BLaER1 treated with 17β-estradiol and CSF1 and Interleukin-3, amounts not matched to agents 10 nM and 100 nM (cell line): ENCODE measurements around the gene SULT1B1.

Experiments used
- H3K27ac ChIP-seq, 11 experiments: shearing (Covaris generic); formaldehyde crosslinking; 2 replicates each; pipeline ENCODE4 v1.8.1; 2022
- H3K27me3 ChIP-seq, 11 experiments: shearing (Covaris generic); formaldehyde crosslinking; 2 replicates each; pipeline ENCODE4 v1.8.1; 2022
- H3K36me3 ChIP-seq, 11 experiments: shearing (Covaris generic); formaldehyde crosslinking; 2 replicates each; pipeline ENCODE4 v1.8.1; 2022
- H3K4me1 ChIP-seq, 10 experiments: shearing (Covaris generic); formaldehyde crosslinking; 2 replicates each; pipeline ENCODE4 v1.8.1; 2022
- H3K4me2 ChIP-seq, 11 experiments: shearing (Covaris generic); formaldehyde crosslinking; 2 replicates each; pipeline ENCODE4 v1.8.1; 2022
- H3K4me3 ChIP-seq, 10 experiments: shearing (Covaris generic); formaldehyde crosslinking; 2 replicates each; pipeline ENCODE4 v1.8.1; 2022
- H3K9ac ChIP-seq, 11 experiments: shearing (Covaris generic); formaldehyde crosslinking; 2 replicates each; pipeline ENCODE4 v1.8.1; 2022
- H3K9me3 ChIP-seq, 11 experiments: shearing (Covaris generic); formaldehyde crosslinking; replicated peaks in 1 of 11; 2 replicates each; pipeline ENCODE4 v1.8.1; 2022
- H4K20me1 ChIP-seq, 11 experiments: shearing (Covaris generic); formaldehyde crosslinking; 2 replicates each; pipeline ENCODE4 v1.8.1; 2022
- Cebpa-rat ChIP-seq, 11 experiments: shearing (Covaris generic); IDR thresholded peaks; 2 replicates each; pipeline ENCODE4 v1.8.1; 2022

Gene SULT1B1

GRCh38 chr4:69717778-69718177, 42.6 kb downstream of the SULT1B1 start:
- TF ChIP-seq Cebpa-rat (IDR thresholded peaks at IDR 0.05): no peak
- H3K27me3 ChIP-seq: no peaks in the 10 kb centered on the region
- H3K9ac ChIP-seq: no peak overlapping the region
- H3K4me3 ChIP-seq: no peak overlapping the region
- peaks cover 0 to 30% (median 0%) of the 10 kb centered on the region in 10 experiments; a peak in 8 of 20 replicates for H3K4me1 ChIP-seq
- no peak overlapping the region for H3K27ac ChIP-seq
- H3K36me3 ChIP-seq: no peaks in the 10 kb centered on the region
- H4K20me1 ChIP-seq: no peaks in the 10 kb centered on the region
- peak overlapping the region in 3 of 11 experiments; percentile 5 to 65 (median 51); a peak in 4 of 22 replicates for H3K4me2 ChIP-seq
- no peaks in the 10 kb centered on the region for H3K9me3 ChIP-seq

GRCh38 chr4:69716654-69717053, 43.8 kb downstream of the SULT1B1 start:
- H3K9me3 ChIP-seq: no peaks in the 10 kb centered on the region
- H3K27ac ChIP-seq: no peak overlapping the region
- H3K4me3 ChIP-seq: no peak overlapping the region
- H3K27me3 ChIP-seq: no peaks in the 10 kb centered on the region
- peaks cover 0 to 30% (median 0%) of the 10 kb centered on the region in 10 experiments; a peak in 8 of 20 replicates for H3K4me1 ChIP-seq
- no peak overlapping the region for H3K9ac ChIP-seq
- no peak for TF ChIP-seq Cebpa-rat (IDR thresholded peaks at IDR 0.05)
- H3K4me2 ChIP-seq: no peak overlapping the region
- no peaks in the 10 kb centered on the region for H4K20me1 ChIP-seq
- no peaks in the 10 kb centered on the region for H3K36me3 ChIP-seq

DNA sequence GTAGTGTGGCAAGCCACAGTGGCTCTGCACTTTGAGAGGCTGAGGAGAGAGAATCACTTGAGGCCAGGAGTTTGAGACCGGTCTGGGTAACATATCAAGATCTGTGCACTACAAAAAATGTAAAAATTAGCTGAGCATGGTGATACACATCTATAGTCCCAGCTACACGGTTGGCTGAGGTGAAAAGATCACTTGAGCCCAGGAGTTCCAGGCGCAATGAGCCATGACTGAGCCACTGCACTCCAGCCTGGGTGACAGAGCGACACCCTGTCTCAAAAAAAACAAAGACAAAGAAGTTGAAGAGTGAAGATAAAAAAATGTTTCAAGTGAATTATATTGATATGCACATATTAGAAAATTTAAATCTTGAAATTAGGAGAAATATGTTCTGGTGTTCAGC, 46.3 kb downstream of the SULT1B1 start:
- Histone ChIP-seq H3K36me3 (no peaks in the 10 kb centered on the region), H3K9me3 (peaks cover 9 to 22% (median 17%) of the 10 kb centered on the region in 11 experiments; a peak in 17 of 22 replicates), H3K4me1 (peaks cover 0 to 22% (median 0%) of the 10 kb centered on the region in 10 experiments; a peak in 8 of 20 replicates), H3K4me3 (no peak overlapping the region), H3K27me3 (no peaks in the 10 kb centered on the region), H3K27ac (no peak overlapping the region), H4K20me1 (no peaks in the 10 kb centered on the region), H3K9ac (no peak overlapping the region), H3K4me2 (no peak overlapping the region)
- no peak for TF ChIP-seq Cebpa-rat (IDR thresholded peaks at IDR 0.05)

DNA sequence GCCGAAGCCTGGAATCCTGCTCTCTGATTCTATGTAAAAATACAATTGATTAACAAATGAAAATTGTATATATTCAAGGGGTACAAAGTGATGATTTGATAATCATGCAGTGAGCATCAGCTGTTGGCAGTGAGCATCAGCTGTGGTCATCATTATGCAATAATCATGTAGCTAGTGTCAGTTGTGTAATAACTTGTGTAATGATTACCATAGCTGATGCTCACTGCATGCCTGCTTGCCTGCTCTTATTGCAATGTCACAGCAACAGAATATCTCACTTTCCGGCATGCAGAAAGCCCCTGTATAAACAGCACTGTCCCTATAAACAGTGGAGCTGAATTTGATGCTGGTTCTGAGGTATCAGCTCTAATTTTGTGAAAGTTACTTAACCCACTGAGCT, 46.8 kb downstream of the SULT1B1 start:
- Histone ChIP-seq H3K27ac (no peak overlapping the region), H3K4me1 (peaks cover 0 to 17% (median 0%) of the 10 kb centered on the region in 10 experiments; a peak in 8 of 20 replicates), H3K4me2 (no peak overlapping the region), H3K9me3 (peaks cover 9 to 22% (median 17%) of the 10 kb centered on the region in 11 experiments; a peak in 17 of 22 replicates), H3K27me3 (no peaks in the 10 kb centered on the region), H4K20me1 (no peaks in the 10 kb centered on the region), H3K9ac (no peak overlapping the region), H3K36me3 (no peaks in the 10 kb centered on the region), H3K4me3 (no peak overlapping the region)
- peak in 4 of 11 experiments; percentile 15 to 62 (median 22); a peak in 3 of 22 replicates for TF ChIP-seq Cebpa-rat (IDR thresholded peaks at IDR 0.05)

DNA sequence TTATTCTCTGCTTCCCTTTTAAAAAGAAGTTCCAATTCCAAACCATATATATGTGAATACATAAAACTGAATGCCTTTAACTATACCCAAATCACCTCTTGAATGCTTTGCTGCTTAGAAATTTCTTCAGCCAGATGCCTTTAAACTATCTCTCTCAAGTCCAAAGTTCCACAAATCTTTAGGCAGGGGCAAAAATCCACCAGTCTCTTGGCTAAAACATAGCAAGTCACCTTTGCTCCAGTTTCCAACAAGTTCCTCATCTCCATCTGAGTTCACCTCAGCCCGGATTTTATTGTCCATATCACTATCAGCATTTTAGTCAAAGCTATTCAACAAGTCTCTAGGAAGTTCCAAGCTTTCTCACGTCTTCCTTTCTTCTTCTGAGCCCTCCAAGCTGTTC, 49.8 kb downstream of the SULT1B1 start:
- H3K9ac ChIP-seq: no peak overlapping the region
- H3K27ac ChIP-seq: no peak overlapping the region
- H3K36me3 ChIP-seq: no peaks in the 10 kb centered on the region
- no peak for TF ChIP-seq Cebpa-rat (IDR thresholded peaks at IDR 0.05)
- H3K4me3 ChIP-seq: no peak overlapping the region
- no peaks in the 10 kb centered on the region for H4K20me1 ChIP-seq
- no peak overlapping the region for H3K4me2 ChIP-seq
- peaks cover 0 to 9% (median 0%) of the 10 kb centered on the region in 10 experiments; a peak in 3 of 20 replicates for H3K4me1 ChIP-seq
- H3K9me3 ChIP-seq: peaks cover 9 to 22% (median 17%) of the 10 kb centered on the region in 11 experiments; a peak in 17 of 22 replicates
- H3K27me3 ChIP-seq: no peaks in the 10 kb centered on the region

GRCh38 chr4:69708211-69708610, 52.2 kb downstream of the SULT1B1 start:
- TF ChIP-seq Cebpa-rat (IDR thresholded peaks at IDR 0.05): no peak
- Histone ChIP-seq H3K4me2 (no peak overlapping the region), H3K4me1 (no peaks in the 10 kb centered on the region), H3K9ac (no peak overlapping the region), H3K36me3 (no peaks in the 10 kb centered on the region), H3K9me3 (peaks cover 9 to 22% (median 17%) of the 10 kb centered on the region in 11 experiments; a peak in 17 of 22 replicates), H4K20me1 (no peaks in the 10 kb centered on the region), H3K27me3 (no peaks in the 10 kb centered on the region), H3K27ac (no peak overlapping the region), H3K4me3 (no peak overlapping the region)

DNA sequence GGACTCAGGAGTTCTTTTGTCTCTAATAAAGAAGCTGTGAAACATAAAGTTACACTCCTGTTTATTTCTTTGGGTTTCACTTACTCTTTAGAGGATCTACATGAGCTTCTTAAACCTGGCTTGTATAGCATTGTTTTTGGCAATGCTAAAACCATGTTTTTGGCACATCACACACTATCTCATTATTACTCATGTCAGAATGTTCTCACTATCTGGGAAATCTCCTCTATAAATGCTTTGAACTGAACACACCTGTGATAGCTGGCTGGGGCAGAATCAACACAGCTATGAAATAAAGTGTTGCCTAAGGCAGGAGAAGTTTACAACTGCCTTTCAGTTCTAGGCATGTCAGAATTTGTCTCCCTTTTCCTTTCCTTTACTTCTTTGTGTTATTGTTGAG, 52.6 kb downstream of the SULT1B1 start:
- no peak overlapping the region for H3K4me2 ChIP-seq
- H3K27me3 ChIP-seq: no peaks in the 10 kb centered on the region
- H3K27ac ChIP-seq: no peak overlapping the region
- no peaks in the 10 kb centered on the region for H3K4me1 ChIP-seq
- H3K9ac ChIP-seq: no peak overlapping the region
- H3K4me3 ChIP-seq: no peak overlapping the region
- no peaks in the 10 kb centered on the region for H4K20me1 ChIP-seq
- no peaks in the 10 kb centered on the region for H3K36me3 ChIP-seq
- TF ChIP-seq Cebpa-rat (IDR thresholded peaks at IDR 0.05): no peak
- peaks cover 9 to 22% (median 17%) of the 10 kb centered on the region in 11 experiments; a peak in 17 of 22 replicates for H3K9me3 ChIP-seq

DNA sequence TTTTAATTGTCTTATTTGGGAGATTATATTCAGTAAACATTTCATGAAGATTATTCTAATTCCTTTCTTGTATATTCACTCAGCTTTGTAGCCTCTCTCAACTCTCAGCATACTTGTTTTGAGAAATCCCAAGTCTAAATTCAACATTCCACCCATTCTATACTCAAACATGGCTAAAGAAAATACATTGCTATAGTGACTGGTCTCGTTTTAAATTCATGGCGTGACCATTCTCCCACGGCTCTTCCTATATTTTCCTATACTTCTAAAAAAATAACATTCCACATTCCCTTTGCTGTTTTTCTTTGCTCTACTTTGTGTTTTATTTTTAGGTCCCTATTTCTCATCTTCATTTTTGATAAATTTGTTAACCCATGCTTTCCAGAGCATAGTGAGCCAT, 58.2 kb downstream of the SULT1B1 start:
- Histone ChIP-seq H3K27ac (no peak overlapping the region), H3K4me1 (no peaks in the 10 kb centered on the region), H4K20me1 (no peaks in the 10 kb centered on the region), H3K27me3 (no peaks in the 10 kb centered on the region), H3K4me2 (no peak overlapping the region), H3K9ac (no peak overlapping the region), H3K36me3 (no peaks in the 10 kb centered on the region), H3K4me3 (no peak overlapping the region), H3K9me3 (no peaks in the 10 kb centered on the region; a peak in 1 of 22 replicates)
- no peak for TF ChIP-seq Cebpa-rat (IDR thresholded peaks at IDR 0.05)

DNA sequence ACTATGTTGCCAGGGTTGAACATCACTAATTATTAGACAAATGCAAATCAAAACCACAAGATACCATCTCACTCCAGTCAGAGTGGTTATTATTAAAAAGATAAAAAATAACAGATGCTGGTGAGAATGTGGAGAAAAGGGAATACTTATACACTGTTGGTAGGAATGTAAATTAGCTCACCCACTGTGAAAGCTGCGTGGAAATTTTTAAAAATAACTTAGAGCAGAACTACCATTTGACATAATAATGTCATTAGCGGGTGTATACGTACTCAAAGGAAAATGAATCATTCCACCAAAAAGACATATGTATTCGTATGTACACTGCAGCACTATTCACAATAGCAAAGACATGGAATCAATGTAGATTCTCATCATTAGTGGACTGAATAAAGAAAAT, 58.7 kb downstream of the SULT1B1 start:
- no peaks in the 10 kb centered on the region for H3K4me1 ChIP-seq

GRCh38 chr4:69697536-69698242, 62.7 kb downstream of the SULT1B1 start:
- H3K9ac ChIP-seq: no peak overlapping the region
- peaks cover 0 to 13% (median 0%) of the 10 kb centered on the region in 11 experiments; a peak in 3 of 22 replicates for H3K9me3 ChIP-seq
- no peaks in the 10 kb centered on the region for H3K36me3 ChIP-seq
- no peak for TF ChIP-seq Cebpa-rat (IDR thresholded peaks at IDR 0.05)
- H3K4me3 ChIP-seq: no peak overlapping the region
- H3K27ac ChIP-seq: no peak overlapping the region
- no peaks in the 10 kb centered on the region for H3K4me1 ChIP-seq
- no peak overlapping the region for H3K4me2 ChIP-seq
- no peaks in the 10 kb centered on the region for H3K27me3 ChIP-seq
- no peaks in the 10 kb centered on the region for H4K20me1 ChIP-seq

More for the DNA sequence above, 58.7 kb downstream of the SULT1B1 start:
- TF ChIP-seq Cebpa-rat (IDR thresholded peaks at IDR 0.05): no peak
- H3K27me3 ChIP-seq: no peaks in the 10 kb centered on the region
- no peak overlapping the region for H3K4me2 ChIP-seq
- H3K9me3 ChIP-seq: no peaks in the 10 kb centered on the region; a peak in 1 of 22 replicates
- H3K36me3 ChIP-seq: no peaks in the 10 kb centered on the region
- no peak overlapping the region for H3K9ac ChIP-seq
- H3K4me3 ChIP-seq: no peak overlapping the region
- H4K20me1 ChIP-seq: no peaks in the 10 kb centered on the region
- no peak overlapping the region for H3K27ac ChIP-seq
